ENCODE results near the gene ARPIN. TPM values are rescaled to one million over a fixed set of nuclear protein-coding genes. Genes with fewer than 3 reads are reported as not detected.
"Not testable (repeated sequence)": the region's sequence is repeated elsewhere in the genome, so short reads cannot be mapped to it uniquely, and the experiment has no call there.

ARPIN gene
- total and polyA plus RNA-seq, 2 experiments from 2014 or later: 0.79 to 2.8 TPM

GRCh38 chr15:89939910-89940309 is 27.2 kb upstream of the ARPIN start (continued):
- TF ChIP-seq STAT1 (IDR thresholded peaks at IDR 0.05; ENCODE audit: unreplicated experiment): no peak
- no peak for TF ChIP-seq ZNF114 (CRISPR knock-in tag; IDR thresholded peaks at IDR 0.05)

- not testable (repeated sequence) for H3K4me3 ChIP-seq; H3K4me2 ChIP-seq; H3K79me2 ChIP-seq (replicated peaks; ENCODE audit: insufficient read depth); H3K27me3 Mint-ChIP-seq (ENCODE audit: insufficient read depth, low read depth, poor library complexity); DNase-seq (ENCODE audit: low spot score); H3K4me1 ChIP-seq (ENCODE audit: insufficient read depth); ATAC-seq; H3K27ac ChIP-seq (ENCODE audit: low read depth); H3K4me3 Mint-ChIP-seq; H3K36me3 ChIP-seq (ENCODE audit: insufficient read depth); H3K36me3 Mint-ChIP-seq (ENCODE audit: low read depth); H3K4me1 Mint-ChIP-seq; H2AFZ ChIP-seq; H3K27me3 ChIP-seq (ENCODE audit: insufficient read depth); H4K20me1 ChIP-seq (replicated peaks; ENCODE audit: insufficient read depth); H3K9me2 ChIP-seq (ENCODE audit: insufficient read depth); H3K27ac Mint-ChIP-seq; H3F3A ChIP-seq (replicated peaks; ENCODE audit: low read depth); H3K9me3 Mint-ChIP-seq
These were observed 26.6 kb upstream of the ARPIN start for GRCh38 chr15:89939377-89939776.

- Mint-ChIP-seq H3K4me3 (no peak overlapping the region), H3K27me3 (ENCODE audit: insufficient read depth, low read depth, poor library complexity) (peaks cover 8% of the 10 kb centered on the region), H3K27ac (no peak overlapping the region), H3K9me3 (no peaks in the 10 kb centered on the region), H3K4me1 (no peaks in the 10 kb centered on the region), H3K36me3 (ENCODE audit: low read depth) (no peaks in the 10 kb centered on the region)
- H4K20me1 ChIP-seq (replicated peaks; ENCODE audit: insufficient read depth): no peaks in the 10 kb centered on the region
- H3K27me3 ChIP-seq (ENCODE audit: insufficient read depth): no peaks in the 10 kb centered on the region
- no peak for DNase-seq (ENCODE audit: low spot score)
- no peak overlapping the region for H3K27ac ChIP-seq (ENCODE audit: low read depth)
- no peak for TF ChIP-seq ZNF114 (CRISPR knock-in tag; IDR thresholded peaks at IDR 0.05)
- TF ChIP-seq, protein P1, sequence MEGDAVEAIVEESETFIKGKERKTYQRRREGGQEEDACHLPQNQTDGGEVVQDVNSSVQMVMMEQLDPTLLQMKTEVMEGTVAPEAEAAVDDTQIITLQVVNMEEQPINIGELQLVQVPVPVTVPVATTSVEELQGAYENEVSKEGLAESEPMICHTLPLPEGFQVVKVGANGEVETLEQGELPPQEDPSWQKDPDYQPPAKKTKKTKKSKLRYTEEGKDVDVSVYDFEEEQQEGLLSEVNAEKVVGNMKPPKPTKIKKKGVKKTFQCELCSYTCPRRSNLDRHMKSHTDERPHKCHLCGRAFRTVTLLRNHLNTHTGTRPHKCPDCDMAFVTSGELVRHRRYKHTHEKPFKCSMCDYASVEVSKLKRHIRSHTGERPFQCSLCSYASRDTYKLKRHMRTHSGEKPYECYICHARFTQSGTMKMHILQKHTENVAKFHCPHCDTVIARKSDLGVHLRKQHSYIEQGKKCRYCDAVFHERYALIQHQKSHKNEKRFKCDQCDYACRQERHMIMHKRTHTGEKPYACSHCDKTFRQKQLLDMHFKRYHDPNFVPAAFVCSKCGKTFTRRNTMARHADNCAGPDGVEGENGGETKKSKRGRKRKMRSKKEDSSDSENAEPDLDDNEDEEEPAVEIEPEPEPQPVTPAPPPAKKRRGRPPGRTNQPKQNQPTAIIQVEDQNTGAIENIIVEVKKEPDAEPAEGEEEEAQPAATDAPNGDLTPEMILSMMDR (conservative IDR thresholded peaks at IDR 0.05; ENCODE audit: low read depth in 2 of 2): no peak
- TF ChIP-seq STAT1 (IDR thresholded peaks at IDR 0.05; ENCODE audit: unreplicated experiment): no peak
- no peaks in the 10 kb centered on the region for H3K4me1 ChIP-seq (ENCODE audit: insufficient read depth)
- H3K79me2 ChIP-seq (replicated peaks; ENCODE audit: insufficient read depth): no peaks in the 10 kb centered on the region
- H3K36me3 ChIP-seq (ENCODE audit: insufficient read depth): no peaks in the 10 kb centered on the region
- no peak overlapping the region for H3K4me3 ChIP-seq
- H3F3A ChIP-seq (replicated peaks; ENCODE audit: low read depth): no peaks in the 10 kb centered on the region
- no peaks in the 10 kb centered on the region for H3K9me2 ChIP-seq (ENCODE audit: insufficient read depth)
- no peak overlapping the region for H3K4me2 ChIP-seq
- ATAC-seq: no peak
- H2AFZ ChIP-seq: no peak overlapping the region
These were observed 24.9 kb upstream of the ARPIN start for GRCh38 chr15:89937365-89938350.

- no peaks in the 10 kb centered on the region for H4K20me1 ChIP-seq (replicated peaks; ENCODE audit: insufficient read depth)
- no peak overlapping the region for H2AFZ ChIP-seq
- H3K4me3 ChIP-seq: no peak overlapping the region
- Mint-ChIP-seq H3K9me3 (no peaks in the 10 kb centered on the region), H3K4me3 (no peak overlapping the region), H3K36me3 (ENCODE audit: low read depth) (no peaks in the 10 kb centered on the region), H3K27ac (no peak overlapping the region), H3K27me3 (ENCODE audit: insufficient read depth, low read depth, poor library complexity) (peaks cover 8% of the 10 kb centered on the region), H3K4me1 (no peaks in the 10 kb centered on the region)
- no peak overlapping the region for H3K4me2 ChIP-seq
- ATAC-seq (no peak), DNase-seq (ENCODE audit: low spot score) (no peak)
- no peaks in the 10 kb centered on the region for H3K9me2 ChIP-seq (ENCODE audit: insufficient read depth)
- no peaks in the 10 kb centered on the region for H3K36me3 ChIP-seq (ENCODE audit: insufficient read depth)
- no peaks in the 10 kb centered on the region for H3K4me1 ChIP-seq (ENCODE audit: insufficient read depth)
- no peaks in the 10 kb centered on the region for H3K79me2 ChIP-seq (replicated peaks; ENCODE audit: insufficient read depth)
- no peaks in the 10 kb centered on the region for H3F3A ChIP-seq (replicated peaks; ENCODE audit: low read depth)
- H3K27me3 ChIP-seq (ENCODE audit: insufficient read depth): no peaks in the 10 kb centered on the region
- no peak overlapping the region for H3K27ac ChIP-seq (ENCODE audit: low read depth)
- no peak for TF ChIP-seq EZH2 (IDR thresholded peaks at IDR 0.05; ENCODE audit: low read depth, unreplicated experiment)
- TF ChIP-seq POLR2AphosphoS5 (IDR thresholded peaks at IDR 0.05; ENCODE audit: low read depth): no peak
- TF ChIP-seq STAT1 (IDR thresholded peaks at IDR 0.05; ENCODE audit: unreplicated experiment): no peak
These were observed 24.1 kb upstream of the ARPIN start for GRCh38 chr15:89936786-89937265.
